NCI-H748 (cell line): ENCODE results near the gene MYBBP1A.

Experiments used
- DNase-seq: peaks from one replicate; lab custom pipeline; 2025; ENCODE audit not compliant: unreplicated experiment; lab: John Stamatoyannopoulos, UW

Gene MYBBP1A

DNA sequence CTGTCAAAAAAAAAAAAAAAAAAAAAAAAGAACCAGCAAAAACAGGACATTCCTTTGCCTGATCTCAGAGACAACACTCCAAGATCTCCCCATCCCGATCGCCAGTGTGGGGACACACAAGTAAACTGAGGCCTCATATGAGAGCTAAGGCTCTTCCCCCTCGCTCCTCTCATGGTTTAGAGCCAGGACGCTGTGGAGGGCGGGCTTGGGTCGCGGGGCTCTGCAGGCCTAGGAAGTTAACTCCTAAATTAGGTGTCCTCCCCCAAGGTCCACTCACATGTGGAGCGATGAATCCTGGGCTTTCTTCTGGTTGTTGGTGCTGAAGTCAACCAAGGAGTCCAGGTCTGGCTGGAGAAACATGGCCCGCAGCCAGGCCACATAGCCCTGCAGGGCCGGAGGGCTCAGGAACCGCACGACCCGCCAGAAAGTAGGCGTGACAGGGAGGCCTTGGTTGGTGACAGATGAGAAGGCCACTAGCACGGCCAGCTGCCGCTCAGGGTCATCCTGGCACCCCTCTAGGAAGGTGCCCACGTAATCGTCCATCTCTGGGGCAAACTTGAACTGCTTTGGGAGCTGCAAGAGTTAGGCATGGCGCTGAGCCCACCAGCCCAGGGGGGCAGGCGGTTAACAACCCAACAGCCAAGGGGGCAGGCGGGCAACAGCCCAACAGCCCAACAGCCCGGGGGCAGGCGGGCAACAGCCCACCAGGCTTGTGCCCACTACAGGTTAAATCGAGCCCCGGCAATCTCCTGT, 5.2 kb downstream of the MYBBP1A start:
- DNase-seq = no peak

DNA sequence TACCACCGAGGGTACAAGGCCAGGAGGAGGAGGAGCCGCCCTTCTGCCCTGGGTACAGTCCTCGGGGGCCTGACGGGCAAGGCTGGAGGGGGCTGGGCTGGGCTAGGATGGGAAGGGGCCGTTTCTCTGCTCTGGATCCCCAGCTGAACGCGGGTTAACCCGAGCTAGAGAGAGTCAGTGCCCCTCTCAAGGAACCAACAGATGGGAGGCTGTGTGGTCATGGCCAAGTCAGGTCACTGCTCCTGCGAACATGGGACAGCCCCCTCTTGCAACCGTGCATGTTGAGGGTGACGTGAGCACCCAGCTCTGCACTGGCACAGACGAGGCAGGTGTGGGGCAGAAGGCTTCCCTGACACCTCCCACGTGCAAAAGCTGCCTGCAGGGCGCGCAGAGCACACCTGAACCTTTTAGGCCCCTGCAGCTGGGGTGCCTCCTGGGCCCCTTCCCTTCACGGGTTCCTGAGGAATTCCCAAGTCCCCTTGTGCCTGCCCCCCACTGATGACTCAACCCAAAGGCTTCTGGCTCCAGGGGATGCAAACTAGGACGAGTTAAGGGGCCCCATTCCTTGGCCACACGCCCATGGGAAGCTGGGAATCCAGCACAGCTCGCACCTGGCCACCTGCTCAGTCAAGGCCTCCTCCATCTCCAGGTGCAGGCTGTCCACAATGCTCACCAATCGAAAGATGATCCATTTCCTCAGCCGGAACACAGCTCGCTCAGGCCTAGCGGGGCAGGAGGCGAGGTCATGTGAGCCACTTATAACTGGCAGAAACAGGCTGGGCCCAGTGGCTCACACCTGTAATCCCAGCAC, 6.3 kb downstream of the MYBBP1A start:
- DNase-seq = no peak

GRCh38 chr17:4548061-4548461, 7.1 kb downstream of the MYBBP1A start:
- no peak for DNase-seq

DNA sequence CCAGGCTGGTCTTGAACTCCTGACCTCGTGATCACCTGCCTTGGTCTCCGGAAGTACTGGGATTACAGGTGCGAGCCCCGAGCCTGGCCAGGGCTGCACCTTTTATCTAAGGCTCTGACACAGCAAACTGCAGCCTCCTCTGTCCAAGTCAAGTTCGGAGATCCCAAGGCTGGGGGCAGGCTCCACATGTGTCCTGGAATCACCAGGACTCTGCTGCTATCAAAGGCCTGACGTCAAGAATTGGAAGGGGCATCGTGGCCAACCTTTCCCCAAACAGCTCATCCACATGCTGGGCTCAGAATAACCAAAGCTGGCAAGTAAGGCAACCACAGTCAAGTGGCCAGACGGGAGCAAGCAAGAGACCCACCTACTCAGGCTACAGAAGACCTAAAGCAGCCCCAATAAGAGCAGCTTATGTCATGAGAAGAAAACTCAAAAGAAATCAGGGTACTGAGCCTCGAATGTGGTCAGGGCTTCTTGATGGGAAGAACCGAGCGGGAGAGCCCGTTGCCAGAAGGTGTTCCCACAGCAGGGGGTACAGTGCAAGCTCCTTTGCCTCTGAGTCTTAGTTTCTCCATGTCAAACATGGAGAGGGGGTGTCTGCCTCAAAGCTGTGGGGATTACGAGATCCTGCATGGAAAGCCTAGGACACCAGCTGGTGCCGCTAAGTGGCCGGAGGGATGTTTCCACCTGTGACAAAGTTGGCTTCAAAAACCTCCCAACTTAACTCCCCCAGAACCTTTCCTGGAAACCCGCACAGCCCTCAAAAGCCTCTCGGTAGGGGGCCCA, 7.9 kb downstream of the MYBBP1A start:
- DNase-seq = no peak

DNA sequence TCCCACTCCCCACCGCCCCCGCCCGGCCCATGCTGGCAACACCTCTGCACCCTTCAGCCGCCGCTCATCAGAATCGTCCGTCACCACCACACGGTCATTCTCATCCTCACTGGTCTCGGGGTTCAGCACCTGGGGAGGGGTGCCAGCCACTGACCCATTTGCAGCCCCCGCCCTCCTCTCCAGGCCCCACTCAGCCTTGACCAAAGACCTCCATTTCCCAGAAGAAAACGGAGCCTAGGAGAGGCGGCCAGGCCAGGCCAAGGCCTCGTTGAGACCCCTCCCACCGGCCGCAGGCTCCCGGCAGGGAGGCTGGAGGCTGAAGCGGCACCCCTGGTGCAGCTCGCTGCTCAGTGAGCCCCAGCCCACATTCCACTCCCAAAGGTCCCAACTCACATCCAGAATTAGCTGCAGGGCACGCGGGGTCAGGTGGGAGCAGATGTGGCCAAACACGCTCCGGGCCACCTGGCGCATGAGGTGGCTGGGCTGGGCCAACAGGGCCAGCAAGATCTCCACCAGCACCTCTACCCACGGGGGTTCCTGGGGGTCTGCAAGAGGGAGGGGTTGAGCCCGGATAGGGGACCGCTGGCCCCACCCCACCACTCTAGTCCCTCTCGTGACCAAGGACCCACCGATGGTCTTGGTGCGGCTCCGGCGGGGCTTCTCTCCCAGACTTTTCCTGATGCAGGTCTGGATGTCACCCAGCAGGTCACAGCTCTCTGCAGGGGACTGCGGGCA, 9.8 kb downstream of the MYBBP1A start:
- DNase-seq = no peak

DNA sequence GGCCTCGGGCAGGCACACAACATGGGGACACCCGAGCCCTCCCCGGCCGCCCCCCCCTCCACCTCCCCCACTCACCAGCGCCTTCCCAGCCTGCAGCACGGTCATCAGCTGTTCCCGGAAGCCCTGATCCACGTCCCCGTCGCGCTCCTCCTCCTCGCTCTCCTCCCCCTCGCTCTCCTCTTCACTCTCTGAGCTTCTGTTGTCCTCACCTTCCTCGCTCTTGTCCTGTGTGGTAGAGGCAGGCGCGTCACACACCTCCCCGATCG, 10.3 kb downstream of the MYBBP1A start:
- no peak for DNase-seq

GRCh38 chr17:4544135-4544950, 10.8 kb downstream of the MYBBP1A start:
- DNase-seq = no peak

DNA sequence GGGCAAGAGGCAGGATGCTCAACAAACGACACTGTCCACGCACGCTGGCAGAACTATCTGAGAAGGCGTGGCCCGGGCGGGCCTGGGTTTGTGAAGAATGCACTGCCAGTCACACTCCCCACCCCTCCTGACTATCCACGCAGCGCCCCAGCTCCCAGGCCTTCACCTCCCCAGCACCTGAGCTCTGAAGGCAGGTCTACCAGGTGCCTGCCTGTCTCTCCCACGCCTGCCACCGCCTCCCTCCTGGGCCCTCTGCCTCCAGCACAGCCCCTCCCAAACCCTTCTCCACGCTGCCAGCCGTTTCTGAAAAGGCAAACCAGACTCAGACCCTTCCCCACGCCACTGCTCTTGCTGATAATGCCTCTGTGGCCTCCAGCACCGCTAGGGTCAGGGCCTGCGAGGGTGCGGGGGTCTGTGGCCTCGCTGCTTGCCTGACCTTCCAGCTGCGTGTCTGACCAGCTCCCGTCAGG, 11.6 kb downstream of the MYBBP1A start:
- no peak for DNase-seq

- DNase-seq = no peak
Measured at GRCh38 chr17:4542726-4543191, 12.4 kb downstream of the MYBBP1A start.

GRCh38 chr17:4542003-4542725, 13.0 kb downstream of the MYBBP1A start:
- no peak for DNase-seq

- DNase-seq = no peak
Measured at GRCh38 chr17:4541328-4542002, 13.7 kb downstream of the MYBBP1A start.

GRCh38 chr17:4540687-4541327, 14.4 kb downstream of the MYBBP1A start:
- no peak for DNase-seq

DNA sequence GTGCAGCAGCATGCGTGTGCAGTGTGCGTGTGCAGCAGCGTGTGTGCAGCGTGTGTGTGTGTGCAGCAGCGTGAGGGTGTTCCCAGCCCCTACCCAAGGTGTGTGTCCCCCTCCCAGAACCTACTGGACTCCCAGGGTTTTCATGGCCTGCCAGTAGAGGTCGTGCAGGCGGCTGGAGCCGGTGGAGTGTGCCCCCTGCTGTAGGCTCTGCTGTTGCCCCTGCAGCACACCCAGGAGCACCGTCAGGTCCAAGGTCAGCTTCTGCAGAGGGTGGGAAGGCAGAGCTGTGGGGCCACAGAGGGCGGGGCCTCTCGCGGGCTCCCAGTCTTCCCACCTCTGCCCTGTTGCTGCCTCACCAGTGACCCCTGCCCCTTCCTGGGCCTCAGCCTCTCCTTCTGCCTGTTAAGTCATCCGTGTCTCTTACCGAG, 14.9 kb downstream of the MYBBP1A start:
- no peak for DNase-seq

- DNase-seq = no peak
Measured at GRCh38 chr17:4539576-4540223, 15.5 kb downstream of the MYBBP1A start.

DNA sequence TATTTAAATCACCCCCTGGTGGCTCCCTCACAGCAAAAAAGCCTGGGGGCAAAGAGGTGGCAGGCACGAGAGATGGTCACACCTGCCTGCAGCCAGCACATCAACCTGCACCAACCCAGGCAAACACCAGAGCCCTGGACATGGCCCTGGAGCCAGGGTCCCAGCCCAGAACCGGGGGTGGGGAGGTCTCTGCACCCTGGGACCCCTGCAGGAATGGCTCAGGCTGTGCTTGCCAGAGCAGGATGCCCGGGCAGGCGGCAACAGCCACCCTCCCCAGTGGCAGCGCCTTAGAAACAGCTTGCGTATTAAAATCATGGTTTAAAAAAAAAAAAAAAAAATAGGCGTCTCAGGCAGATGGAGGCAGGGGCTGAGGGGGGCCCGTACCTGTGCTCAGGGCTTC, 16.2 kb downstream of the MYBBP1A start:
- no peak for DNase-seq

- DNase-seq = no peak
Measured at GRCh38 chr17:4538236-4539002, 16.8 kb downstream of the MYBBP1A start.
